ENCODE data around the gene MORC4.

MORC4 gene

GRCh38 chrX:106952089-106952488 is 47.9 kb downstream of the MORC4 start:
- TF ChIP-seq, protein P1, sequence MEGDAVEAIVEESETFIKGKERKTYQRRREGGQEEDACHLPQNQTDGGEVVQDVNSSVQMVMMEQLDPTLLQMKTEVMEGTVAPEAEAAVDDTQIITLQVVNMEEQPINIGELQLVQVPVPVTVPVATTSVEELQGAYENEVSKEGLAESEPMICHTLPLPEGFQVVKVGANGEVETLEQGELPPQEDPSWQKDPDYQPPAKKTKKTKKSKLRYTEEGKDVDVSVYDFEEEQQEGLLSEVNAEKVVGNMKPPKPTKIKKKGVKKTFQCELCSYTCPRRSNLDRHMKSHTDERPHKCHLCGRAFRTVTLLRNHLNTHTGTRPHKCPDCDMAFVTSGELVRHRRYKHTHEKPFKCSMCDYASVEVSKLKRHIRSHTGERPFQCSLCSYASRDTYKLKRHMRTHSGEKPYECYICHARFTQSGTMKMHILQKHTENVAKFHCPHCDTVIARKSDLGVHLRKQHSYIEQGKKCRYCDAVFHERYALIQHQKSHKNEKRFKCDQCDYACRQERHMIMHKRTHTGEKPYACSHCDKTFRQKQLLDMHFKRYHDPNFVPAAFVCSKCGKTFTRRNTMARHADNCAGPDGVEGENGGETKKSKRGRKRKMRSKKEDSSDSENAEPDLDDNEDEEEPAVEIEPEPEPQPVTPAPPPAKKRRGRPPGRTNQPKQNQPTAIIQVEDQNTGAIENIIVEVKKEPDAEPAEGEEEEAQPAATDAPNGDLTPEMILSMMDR (IDR thresholded peaks at IDR 0.05; ENCODE audit: low read depth, low read length) = no peak
- Histone ChIP-seq H3K36me3 (no peaks in the 10 kb centered on the region), H3K27me3 (ENCODE audit: insufficient read depth, low read depth, severe bottlenecking) (no peaks in the 10 kb centered on the region), H3K4me3 (ENCODE audit: low read depth, low read length) (no peak overlapping the region), H3K27ac (no peak overlapping the region), H3K9me3 (ENCODE audit: severe bottlenecking) (no peaks in the 10 kb centered on the region)
- DNase-seq = no peak

DNA sequence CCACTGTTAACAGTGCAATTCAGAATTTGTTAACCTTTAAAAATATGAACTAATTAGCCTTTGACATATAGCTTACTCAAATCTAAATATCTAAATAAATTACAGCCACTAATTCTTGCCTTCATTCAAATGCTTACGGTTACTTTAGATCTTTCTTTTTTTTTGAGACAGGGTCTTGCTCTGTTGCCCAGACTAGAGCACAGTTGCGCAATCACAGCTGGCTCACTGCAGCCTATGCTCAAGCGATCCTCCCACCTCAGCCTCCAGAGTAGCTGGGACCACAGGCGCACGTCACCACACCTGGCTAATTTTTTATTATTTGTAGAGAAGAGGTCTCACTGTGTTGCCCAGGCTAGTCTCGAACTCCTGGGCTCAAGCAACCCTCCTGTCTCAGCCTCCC is 48.8 kb downstream of the MORC4 start:
- Histone ChIP-seq H3K27me3 (ENCODE audit: insufficient read depth, low read depth, severe bottlenecking) (no peaks in the 10 kb centered on the region), H3K27ac (no peak overlapping the region), H3K9me3 (ENCODE audit: severe bottlenecking) (no peaks in the 10 kb centered on the region), H3K4me3 (ENCODE audit: low read depth, low read length) (no peak overlapping the region), H3K36me3 (no peaks in the 10 kb centered on the region)
- TF ChIP-seq, protein P1 (IDR thresholded peaks at IDR 0.05; ENCODE audit: low read depth, low read length) = no peak
- no peak for DNase-seq

- H3K27me3 ChIP-seq (ENCODE audit: insufficient read depth, low read depth, severe bottlenecking) = no peaks in the 10 kb centered on the region
- TF ChIP-seq, protein P1 (IDR thresholded peaks at IDR 0.05; ENCODE audit: low read depth, low read length) = no peak
- H3K36me3 ChIP-seq = no peaks in the 10 kb centered on the region
- DNase-seq = no peak
- no peaks in the 10 kb centered on the region for H3K9me3 ChIP-seq (ENCODE audit: severe bottlenecking)
- no peak overlapping the region for H3K27ac ChIP-seq
- no peak overlapping the region for H3K4me3 ChIP-seq (ENCODE audit: low read depth, low read length)
Observed at GRCh38 chrX:106950381-106950780, 49.6 kb downstream of the MORC4 start.

GRCh38 chrX:106949366-106949765 is 50.6 kb downstream of the MORC4 start:
- DNase-seq = no peak
- no peak overlapping the region for H3K4me3 ChIP-seq (ENCODE audit: low read depth, low read length)
- H3K27ac ChIP-seq = no peak overlapping the region
- no peaks in the 10 kb centered on the region for H3K9me3 ChIP-seq (ENCODE audit: severe bottlenecking)
- TF ChIP-seq, protein P1 (IDR thresholded peaks at IDR 0.05; ENCODE audit: low read depth, low read length) = no peak
- no peaks in the 10 kb centered on the region for H3K36me3 ChIP-seq
- H3K27me3 ChIP-seq (ENCODE audit: insufficient read depth, low read depth, severe bottlenecking) = no peaks in the 10 kb centered on the region

GRCh38 chrX:106948641-106949040 is 51.4 kb downstream of the MORC4 start:
- no peaks in the 10 kb centered on the region for H3K9me3 ChIP-seq (ENCODE audit: severe bottlenecking)
- DNase-seq = no peak
- no peaks in the 10 kb centered on the region for H3K36me3 ChIP-seq
- no peak overlapping the region for H3K27ac ChIP-seq
- peaks cover 3% of the 10 kb centered on the region for H3K27me3 ChIP-seq (ENCODE audit: insufficient read depth, low read depth, severe bottlenecking)
- TF ChIP-seq, protein P1 (IDR thresholded peaks at IDR 0.05; ENCODE audit: low read depth, low read length) = no peak
- no peak overlapping the region for H3K4me3 ChIP-seq (ENCODE audit: low read depth, low read length)

GRCh38 chrX:106946464-106946863 is 53.5 kb downstream of the MORC4 start:
- Histone ChIP-seq H3K36me3 (no peaks in the 10 kb centered on the region), H3K9me3 (ENCODE audit: severe bottlenecking) (no peaks in the 10 kb centered on the region), H3K4me3 (ENCODE audit: low read depth, low read length) (no peak overlapping the region), H3K27ac (no peak overlapping the region), H3K27me3 (ENCODE audit: insufficient read depth, low read depth, severe bottlenecking) (peaks cover 3% of the 10 kb centered on the region)
- TF ChIP-seq, protein P1 (IDR thresholded peaks at IDR 0.05; ENCODE audit: low read depth, low read length) = no peak
- DNase-seq = no peak
